SK-N-SH (cell line): ENCODE data around the gene EMX1.

Source experiments
- EP300 ChIP-seq, 2 experiments: IDR thresholded peaks; 2 replicates each; pipeline versions ENCODE4 v1.4.0 to v1.6.1; 2012; ENCODE audit warnings: borderline replicate concordance in 1 of 2, low read depth in 1 of 2, low read length in 1 of 2
- MXI1 ChIP-seq: IDR thresholded peaks from 2 replicates; pipeline ENCODE4 v1.6.1; 2012; ENCODE audit warnings: mild to moderate bottlenecking, low read depth, low read length, improper control_type of control experiment
- POLR2AphosphoS5 ChIP-seq: IDR thresholded peaks from 2 replicates; pipeline ENCODE4 v1.6.1; 2012; ENCODE audit warnings: low read depth, low read length
- RAD21 ChIP-seq: IDR thresholded peaks from 2 replicates; pipeline ENCODE4 v1.6.1; 2012; ENCODE audit warnings: mild to moderate bottlenecking, low read length
- RFX5 ChIP-seq: IDR thresholded peaks from 2 replicates; pipeline ENCODE4 v1.6.1; 2012; ENCODE audit warnings: mild to moderate bottlenecking, improper control_type of control experiment, low read length
- TAF1 ChIP-seq: IDR thresholded peaks from 2 replicates; pipeline ENCODE4 v1.6.1; 2012; ENCODE audit warnings: low read depth, mild to moderate bottlenecking, low read length, moderate library complexity, borderline replicate concordance
- TF ChIP-seq, protein P1 (sequence below): fragments of 200-600 bp; sonication (generic); IDR thresholded peaks from 2 replicates; pipeline ENCODE4 v1.6.1; 2017; ENCODE audit warnings: antibody characterized with exemption, mild to moderate bottlenecking, moderate library complexity

DNA sequence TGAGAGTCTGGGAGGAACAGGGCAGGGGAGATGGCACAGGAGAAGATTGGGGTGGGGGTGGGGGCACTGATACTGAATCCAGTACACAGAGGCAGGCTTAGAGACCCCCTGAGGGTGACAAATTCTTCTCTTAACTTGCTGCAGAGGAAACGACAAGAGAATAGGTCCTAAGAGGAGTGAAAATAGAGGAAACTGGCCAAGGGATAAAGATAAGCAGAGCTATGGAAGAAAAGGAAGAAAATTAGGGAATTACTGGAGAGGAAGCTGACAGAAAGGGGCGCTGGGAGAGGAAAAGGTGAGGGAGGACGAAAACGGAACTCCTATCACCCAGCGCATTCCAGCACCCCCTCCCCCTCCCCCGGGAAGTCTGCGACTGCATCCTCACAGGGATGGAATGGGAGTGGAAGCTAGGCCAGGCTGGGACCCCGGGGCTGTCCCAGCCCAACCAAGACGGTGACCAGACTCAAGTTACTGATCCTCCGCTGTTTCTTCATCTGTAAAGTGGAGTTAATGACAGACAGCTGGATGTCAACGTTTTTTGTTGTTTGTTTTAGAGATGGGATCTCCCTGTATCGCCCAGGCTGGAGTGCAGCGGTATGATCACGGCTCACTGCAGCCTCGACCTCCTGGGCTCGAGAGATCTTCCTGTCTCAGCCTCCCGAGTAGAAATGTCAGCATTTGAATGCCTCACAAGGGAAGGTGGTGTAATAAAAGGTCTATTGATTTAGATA lies 2.6 kb upstream of the EMX1 start:
- TF ChIP-seq POLR2AphosphoS5 (no peak), RAD21 (no peak), EP300 (IDR thresholded peaks at IDR 0.05; ENCODE audit: borderline replicate concordance in 1 of 2, low read depth in 1 of 2, low read length in 1 of 2) (no peak), RFX5 (no peak), TAF1 (no peak), MXI1 (no peak)
- TF ChIP-seq, protein P1, sequence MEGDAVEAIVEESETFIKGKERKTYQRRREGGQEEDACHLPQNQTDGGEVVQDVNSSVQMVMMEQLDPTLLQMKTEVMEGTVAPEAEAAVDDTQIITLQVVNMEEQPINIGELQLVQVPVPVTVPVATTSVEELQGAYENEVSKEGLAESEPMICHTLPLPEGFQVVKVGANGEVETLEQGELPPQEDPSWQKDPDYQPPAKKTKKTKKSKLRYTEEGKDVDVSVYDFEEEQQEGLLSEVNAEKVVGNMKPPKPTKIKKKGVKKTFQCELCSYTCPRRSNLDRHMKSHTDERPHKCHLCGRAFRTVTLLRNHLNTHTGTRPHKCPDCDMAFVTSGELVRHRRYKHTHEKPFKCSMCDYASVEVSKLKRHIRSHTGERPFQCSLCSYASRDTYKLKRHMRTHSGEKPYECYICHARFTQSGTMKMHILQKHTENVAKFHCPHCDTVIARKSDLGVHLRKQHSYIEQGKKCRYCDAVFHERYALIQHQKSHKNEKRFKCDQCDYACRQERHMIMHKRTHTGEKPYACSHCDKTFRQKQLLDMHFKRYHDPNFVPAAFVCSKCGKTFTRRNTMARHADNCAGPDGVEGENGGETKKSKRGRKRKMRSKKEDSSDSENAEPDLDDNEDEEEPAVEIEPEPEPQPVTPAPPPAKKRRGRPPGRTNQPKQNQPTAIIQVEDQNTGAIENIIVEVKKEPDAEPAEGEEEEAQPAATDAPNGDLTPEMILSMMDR: no peak
